Stimulated activated CD8-positive, alpha-beta memory T cell treated with anti-CD3 and anti-CD28 coated beads, Interleukin-15, amount 100 ng/mL, for 48 hours (primary cell): Measurements from ENCODE around the gene CLSTN3.

ENCODE experiments used
- DNase-seq, 2 donors: peaks; one replicate each; pipeline ENCODE4 v3.0.0-alpha.2; 2020; ENCODE audit warnings: low read depth in 2 of 2

The CLSTN3 gene

DNA sequence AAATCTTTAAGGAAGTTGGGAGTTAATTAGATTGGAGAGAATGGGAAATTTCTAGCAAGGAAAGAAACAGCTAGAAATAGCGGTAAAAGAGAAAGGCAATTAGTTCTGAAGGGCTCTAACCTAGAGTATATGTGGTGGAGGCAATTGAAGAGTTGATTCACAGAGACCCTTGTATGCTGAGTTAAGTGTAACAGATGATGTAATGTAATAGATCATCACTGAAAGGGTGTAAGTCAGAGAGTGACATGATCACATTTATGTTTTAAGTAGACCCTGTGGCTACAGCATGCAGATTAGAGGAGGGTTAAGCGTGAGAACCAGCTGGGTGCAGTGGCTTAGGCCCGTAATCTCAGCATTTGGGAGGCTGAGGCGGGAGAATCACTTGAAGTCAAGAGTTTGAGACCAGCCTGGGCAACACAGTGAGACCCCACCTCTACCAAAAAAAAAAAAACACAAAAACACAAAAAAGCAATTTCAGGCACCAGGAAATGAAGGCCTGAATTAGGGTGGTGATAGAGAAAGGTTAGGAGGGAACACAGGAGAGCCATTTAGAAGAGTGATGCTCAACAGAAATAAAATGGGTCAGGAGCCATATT, 4.4 kb upstream of the CLSTN3 start:
- no peak for DNase-seq

- no peak for DNase-seq
Measured at GRCh38 chr12:7127916-7128626, 2.1 kb upstream of the CLSTN3 start.

DNA sequence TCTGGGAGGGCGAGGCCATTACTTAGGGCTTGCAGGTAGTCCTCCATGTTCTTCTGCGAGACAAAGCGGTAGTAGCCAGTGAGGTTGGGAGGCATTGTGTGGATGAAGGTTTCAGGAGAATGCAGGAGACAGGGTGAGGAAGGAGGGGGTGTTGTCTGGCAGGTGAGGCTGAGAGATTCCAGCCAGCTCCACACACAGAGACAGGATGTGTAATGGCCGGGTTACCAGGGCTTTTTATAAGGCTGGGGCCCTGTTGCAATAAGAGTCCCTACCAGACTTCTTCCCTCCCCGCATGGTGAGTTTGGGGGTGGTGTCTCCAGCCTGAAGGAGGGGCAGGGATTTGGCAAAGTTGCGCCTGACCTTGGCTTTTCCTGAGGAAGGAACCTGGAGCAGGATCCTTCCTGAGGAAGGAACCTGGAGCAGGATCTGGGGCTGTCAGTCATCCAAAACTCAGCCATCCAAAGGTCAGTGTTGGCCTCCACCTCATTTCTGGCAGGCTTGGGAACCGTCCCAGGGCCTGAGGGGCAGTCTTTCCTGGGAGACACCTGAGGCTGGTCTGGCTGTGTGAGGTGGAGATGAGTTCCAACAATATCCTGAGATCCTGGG, 1.4 kb upstream of the CLSTN3 start, which contains the start of gene RBP5:
TSS of gene RBP5 (minus strand) at position 209 of the 606 bp plus-strand sequence. CDS start at position 95, 114 bp downstream.
- DNase-seq, result no peak

- DNase-seq, result no peak
Measured at GRCh38 chr12:7129287-7129871, 792 bp upstream of the CLSTN3 start.

GRCh38 chr12:7130701-7131501, 730 bp downstream of the CLSTN3 start:
- peak; percentile 49 to 57 for DNase-seq

- peak in 1 of 2 donors; percentile 23 for DNase-seq
Measured at GRCh38 chr12:7131502-7131866, 1.3 kb downstream of the CLSTN3 start.

DNA sequence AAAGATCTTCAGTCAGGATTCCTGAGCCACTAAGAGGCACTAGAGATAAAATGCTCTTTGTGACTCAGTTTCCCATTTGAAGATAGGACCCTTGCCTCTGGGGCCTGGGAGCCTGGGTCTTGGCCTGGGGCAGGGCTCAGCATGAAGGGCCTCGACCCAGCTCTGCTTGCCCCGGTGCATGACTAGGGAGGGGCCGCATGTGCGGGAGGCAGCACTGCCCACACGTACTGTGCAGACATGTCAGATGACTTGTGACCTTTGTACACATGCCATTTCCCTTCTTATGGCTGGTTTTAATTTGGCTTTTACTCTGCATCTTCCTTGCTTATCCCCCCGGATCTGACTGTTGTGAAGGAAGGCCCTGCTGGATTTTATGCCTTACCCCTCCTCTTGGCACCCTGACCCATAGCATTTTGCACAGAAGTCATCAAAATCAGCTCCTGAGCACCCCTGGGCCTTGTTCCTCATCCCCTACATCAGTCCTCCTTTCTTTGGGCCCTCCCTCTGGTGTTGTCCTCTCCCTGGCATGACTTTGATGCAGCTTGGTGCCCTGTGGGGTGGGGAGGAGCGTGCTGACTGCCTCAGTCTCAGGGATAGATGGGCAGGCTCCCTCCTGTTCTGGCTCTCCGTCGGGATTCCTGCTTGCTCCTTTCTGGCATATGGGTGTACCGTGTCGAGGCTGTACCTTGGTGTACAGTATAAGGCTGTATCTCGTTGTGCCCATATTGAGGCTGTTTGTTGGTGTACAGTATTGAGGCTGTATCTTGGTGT, 4.4 kb downstream of the CLSTN3 start:
- no peak for DNase-seq

GRCh38 chr12:7136071-7136470, 5.9 kb downstream of the CLSTN3 start:
- DNase-seq, result no peak

DNA sequence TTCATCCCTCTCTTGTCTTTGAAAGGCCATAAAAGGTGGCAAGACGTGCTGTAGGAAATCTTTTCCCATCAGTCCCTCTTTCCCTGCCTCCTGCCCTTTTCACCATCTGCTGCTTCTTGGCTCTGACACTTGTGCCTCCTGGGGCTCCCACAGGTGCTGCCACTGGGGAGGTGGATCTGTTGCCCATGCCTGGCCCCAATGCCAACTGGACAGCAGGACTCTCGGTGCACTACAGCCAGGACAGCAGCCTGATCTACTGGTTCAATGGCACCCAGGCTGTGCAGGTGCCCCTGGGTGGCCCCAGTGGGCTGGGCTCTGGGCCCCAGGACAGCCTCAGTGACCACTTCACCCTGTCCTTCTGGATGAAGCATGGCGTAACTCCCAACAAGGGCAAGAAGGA, 6.5 kb downstream of the CLSTN3 start:
- no peak for DNase-seq

GRCh38 chr12:7137908-7138307, 7.7 kb downstream of the CLSTN3 start:
- DNase-seq, result no peak

DNA sequence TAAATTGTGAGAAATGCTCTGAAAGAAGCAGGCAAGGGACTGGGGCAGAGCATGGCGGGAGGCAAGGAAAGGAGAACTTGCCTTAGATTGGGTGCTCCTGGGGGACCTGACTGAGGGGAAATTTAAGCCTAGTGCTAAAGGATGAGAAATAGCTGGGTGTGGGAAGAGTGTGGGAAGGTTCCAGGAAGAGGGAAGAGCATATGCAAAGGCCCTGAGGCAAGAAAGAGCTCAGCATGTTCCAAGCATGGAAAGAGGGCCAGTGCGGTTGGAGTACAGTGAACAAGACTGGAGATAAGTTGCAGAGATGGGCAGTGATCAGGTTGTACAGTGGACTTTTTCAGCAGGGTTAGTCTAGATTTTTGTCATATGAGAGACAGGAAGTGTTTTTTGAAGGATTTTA, 9.0 kb downstream of the CLSTN3 start:
- DNase-seq, result no peak

DNA sequence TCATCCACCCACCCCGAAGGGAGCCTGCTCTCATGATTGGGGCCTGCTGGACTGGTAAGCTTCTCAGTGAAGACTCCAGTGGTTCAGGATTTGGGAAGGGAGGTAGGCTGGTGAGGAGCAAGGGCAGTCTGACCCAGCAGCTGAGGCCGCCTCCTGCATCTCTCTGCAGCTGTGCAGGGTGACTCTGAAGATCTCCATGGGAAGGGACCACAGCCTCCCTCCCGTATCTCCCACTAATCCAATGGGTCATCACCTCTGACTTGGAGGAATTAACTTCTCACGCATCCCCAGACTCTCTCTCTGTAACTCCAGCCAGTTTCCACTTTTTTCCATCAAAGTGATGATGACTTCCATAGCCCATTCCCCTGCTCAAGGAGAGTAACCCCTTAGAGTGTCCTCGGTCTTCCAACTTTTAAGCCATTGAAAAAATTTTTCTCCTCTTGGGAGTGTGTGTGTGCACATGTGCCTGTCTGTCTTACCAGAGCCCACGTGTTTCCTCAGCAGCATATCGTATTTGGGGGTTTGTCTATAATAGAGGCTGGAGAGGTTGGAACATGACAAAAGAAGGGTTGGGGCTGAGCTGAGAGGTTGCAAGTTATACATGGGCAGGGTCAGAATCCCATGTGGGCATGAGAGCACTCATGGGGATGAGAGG, 11.3 kb downstream of the CLSTN3 start:
- no peak for DNase-seq

DNA sequence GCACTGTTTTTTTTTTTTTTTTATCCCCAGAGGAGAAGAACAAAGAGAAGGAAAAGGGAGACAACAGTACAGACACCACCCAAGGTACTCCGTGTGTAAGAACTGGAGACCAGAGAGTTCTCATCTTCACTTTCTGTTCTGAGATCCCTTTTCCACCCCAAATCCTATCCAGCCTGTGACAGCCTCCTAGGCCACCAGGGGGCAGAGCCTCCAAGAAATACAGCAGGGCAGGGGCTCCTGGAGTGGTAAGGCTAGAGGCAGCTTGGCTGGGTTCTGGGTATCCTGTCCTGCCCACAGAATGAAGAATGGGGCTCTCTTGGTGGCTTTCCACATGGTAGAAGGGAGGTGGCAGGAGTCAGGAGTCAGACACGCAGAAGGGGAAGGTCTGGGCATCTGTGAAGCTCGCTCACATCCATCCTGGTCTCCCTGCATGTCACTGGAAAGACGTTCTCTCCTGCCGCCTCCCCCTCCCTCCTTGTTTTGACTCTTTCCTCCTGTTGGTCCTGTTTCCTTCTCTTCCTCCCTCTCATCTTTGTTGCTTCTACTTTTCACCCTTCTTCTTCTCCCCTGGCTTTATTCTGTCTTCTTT, 12.0 kb downstream of the CLSTN3 start:
- peak; percentile 27 to 31 for DNase-seq

DNA sequence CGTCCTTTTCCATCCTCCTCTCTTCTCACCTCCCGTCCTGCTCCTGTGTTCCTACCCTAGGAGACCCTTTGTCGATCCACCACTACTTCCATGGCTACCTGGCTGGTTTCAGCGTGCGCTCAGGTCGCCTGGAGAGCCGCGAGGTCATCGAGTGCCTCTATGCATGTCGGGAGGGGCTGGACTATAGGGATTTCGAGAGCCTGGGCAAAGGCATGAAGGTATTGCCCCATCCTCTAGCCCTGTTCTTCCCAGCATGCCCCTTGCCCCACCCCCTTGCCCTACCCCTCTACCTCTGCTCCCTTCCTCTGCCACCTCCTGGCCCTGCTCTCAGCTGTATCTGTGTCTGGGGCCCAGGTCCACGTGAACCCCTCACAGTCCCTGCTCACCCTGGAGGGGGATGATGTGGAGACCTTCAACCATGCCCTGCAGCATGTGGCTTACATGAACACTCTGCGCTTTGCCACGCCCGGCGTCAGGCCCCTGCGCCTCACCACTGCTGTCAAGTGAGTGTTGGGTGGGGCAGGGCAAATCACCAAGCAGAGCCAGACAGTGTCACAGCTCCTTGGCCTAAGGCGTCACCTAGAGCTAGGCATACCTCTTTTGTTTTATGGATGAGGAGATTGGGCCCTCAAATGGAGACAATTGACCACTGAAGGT, 12.8 kb downstream of the CLSTN3 start:
- DNase-seq, result no peak

GRCh38 chr12:7143564-7143963, 13.4 kb downstream of the CLSTN3 start:
- DNase-seq, result no peak

DNA sequence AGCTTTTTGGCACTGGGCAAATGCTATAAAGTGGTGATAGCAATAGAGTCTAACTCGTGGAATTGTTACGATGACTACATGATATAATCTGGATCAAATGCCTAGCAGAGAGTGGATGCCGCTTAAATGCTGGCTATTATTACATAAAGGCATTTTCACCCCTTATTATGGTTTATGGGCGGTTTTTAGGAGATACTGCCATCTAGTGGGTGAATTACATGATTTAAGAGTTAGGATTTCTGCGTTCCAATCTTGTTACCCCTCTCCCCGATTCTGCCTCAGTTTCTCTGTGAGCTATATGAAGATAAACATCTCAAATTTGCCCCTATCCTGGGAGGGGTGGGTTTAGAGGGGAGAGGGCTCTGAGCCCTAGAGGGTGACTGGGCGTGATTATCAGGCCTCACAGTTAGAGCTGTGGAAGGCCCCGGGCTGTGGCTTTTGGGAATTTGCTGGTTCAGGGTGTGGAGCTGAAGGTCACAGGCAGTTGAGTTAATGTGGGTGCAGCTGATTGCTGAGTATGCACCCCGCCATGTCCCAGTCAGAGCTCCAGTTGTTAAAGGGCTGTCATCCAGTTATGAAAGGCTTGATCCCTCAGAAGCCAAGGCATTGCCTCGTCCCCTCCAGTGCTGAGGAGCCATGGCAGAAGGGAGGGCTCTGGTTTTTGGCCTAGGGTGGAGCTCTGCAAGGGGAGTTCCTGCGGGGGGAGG, 14.4 kb downstream of the CLSTN3 start:
- no peak for DNase-seq

- DNase-seq, result no peak
Measured at GRCh38 chr12:7145671-7146070, 15.5 kb downstream of the CLSTN3 start.

GRCh38 chr12:7146228-7146627, 16.1 kb downstream of the CLSTN3 start:
- no peak for DNase-seq

DNA sequence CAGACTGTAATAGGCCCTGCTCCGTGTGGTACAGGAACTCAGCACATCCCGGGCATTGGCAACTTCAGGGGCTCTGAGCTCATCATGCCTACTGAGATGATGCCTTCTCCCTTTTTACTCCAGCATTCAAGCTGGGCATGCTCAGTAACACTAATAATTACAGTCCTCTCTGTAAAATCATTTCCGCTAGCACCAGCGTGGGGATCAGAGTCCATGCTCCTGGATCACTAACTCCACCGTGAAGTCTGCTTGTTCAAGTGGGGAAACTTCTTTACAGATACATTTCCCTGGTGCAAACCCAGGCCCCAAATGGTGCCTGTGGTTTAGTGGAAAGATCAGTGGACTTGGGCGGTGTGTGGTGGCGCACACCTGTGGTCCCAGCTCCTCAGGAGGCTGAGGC, 16.7 kb downstream of the CLSTN3 start:
- DNase-seq, result no peak
